GM12878 (cell line): ENCODE data around the gene MEGF11.

Experiments used
- FOXK2 ChIP-seq: fragments of 450-650 bp; IDR thresholded peaks from 2 replicates; pipeline ENCODE4 v1.6.1; 2017; ENCODE audit warnings: mild to moderate bottlenecking, moderate library complexity
- MEF2A ChIP-seq: IDR thresholded peaks from 2 replicates; pipeline ENCODE4 v1.6.1; 2011; ENCODE audit warnings: low read depth, mild to moderate bottlenecking, low read length, moderate library complexity; ENCODE audit not compliant: insufficient read depth
- NR2C2 ChIP-seq: IDR thresholded peaks from 2 replicates; pipeline ENCODE4 v1.6.1; 2011; ENCODE audit warnings: borderline replicate concordance, low read depth; ENCODE audit not compliant: control insufficient read depth, insufficient read length
- POLR2A ChIP-seq: IDR thresholded peaks from 2 replicates; pipeline ENCODE4 v1.6.1; 2011; ENCODE audit warnings: low read depth, mild to moderate bottlenecking, low read length
- POLR2AphosphoS2 ChIP-seq: IDR thresholded peaks from 2 replicates; pipeline ENCODE4 v1.6.1; 2011; ENCODE audit warnings: low read depth, mild to moderate bottlenecking, low read length, improper control_type of control experiment, moderate library complexity
- POLR2AphosphoS5 ChIP-seq: IDR thresholded peaks from 2 replicates; pipeline ENCODE4 v1.6.1; 2011; ENCODE audit warnings: mild to moderate bottlenecking, low read length, inconsistent platforms
- SMC3 ChIP-seq: IDR thresholded peaks from 2 replicates; pipeline ENCODE4 v1.6.1; 2011; ENCODE audit warnings: low read length, improper control_type of control experiment, borderline replicate concordance
- SPI1 ChIP-seq: IDR thresholded peaks from 2 replicates; pipeline ENCODE4 v1.6.1; 2011; ENCODE audit warnings: low read depth, mild to moderate bottlenecking, low read length, moderate library complexity, borderline replicate concordance; ENCODE audit not compliant: insufficient read depth
- STAT1 ChIP-seq: fragments of 450-650 bp; conservative IDR thresholded peaks from 2 replicates; pipeline ENCODE4 v1.6.1; 2014; ENCODE audit warnings: antibody characterized with exemption, mild to moderate bottlenecking
- ZNF274 ChIP-seq: IDR thresholded peaks from one replicate; pipeline ENCODE4 v1.8.0; 2011; ENCODE audit not compliant: insufficient read length, insufficient read depth
- TF ChIP-seq, protein P1 (sequence below), 3 experiments: IDR thresholded peaks in 2 of 3; conservative IDR thresholded peaks in 1 of 3; 2 replicates each; pipeline ENCODE4 v1.5.1; 2011; ENCODE audit warnings: low read depth in 3 of 3, low read length in 3 of 3, mild to moderate bottlenecking in 3 of 3, control low read depth in 2 of 3, moderate library complexity in 2 of 3, inconsistent platforms in 1 of 3, mixed read lengths in 1 of 3; ENCODE audit not compliant: control insufficient read depth in 2 of 3, insufficient read depth in 1 of 3; ENCODE audit errors: extremely low read depth in 1 of 3
- TF ChIP-seq, protein P2 (sequence below): fragments of 450-650 bp; IDR thresholded peaks from 2 replicates; pipeline ENCODE4 v1.6.1; 2017; ENCODE audit warnings: borderline replicate concordance

DNA sequence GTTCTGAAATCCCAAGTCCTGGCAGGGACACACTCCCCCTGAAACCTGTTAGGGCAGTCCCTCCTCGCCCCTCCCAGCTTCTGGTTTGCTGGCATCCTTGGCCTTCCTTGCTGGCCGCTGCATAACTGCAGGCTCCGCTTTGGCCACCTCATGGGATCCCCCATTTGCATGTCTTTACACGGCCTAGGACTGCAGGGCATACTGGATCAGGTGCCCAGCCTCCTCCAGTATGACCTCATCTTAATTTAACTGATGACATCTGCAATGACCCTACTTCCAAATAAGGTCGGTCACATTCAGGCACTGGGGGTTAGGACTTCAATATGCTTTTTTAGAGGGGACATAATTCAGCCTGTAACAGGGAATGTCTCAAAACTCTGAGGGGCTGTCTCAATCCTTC, 210.9 kb downstream of the MEGF11 start:
- TF ChIP-seq POLR2A = no peak
- no peak for TF ChIP-seq SPI1
- TF ChIP-seq NR2C2 = no peak
- TF ChIP-seq, protein P1, sequence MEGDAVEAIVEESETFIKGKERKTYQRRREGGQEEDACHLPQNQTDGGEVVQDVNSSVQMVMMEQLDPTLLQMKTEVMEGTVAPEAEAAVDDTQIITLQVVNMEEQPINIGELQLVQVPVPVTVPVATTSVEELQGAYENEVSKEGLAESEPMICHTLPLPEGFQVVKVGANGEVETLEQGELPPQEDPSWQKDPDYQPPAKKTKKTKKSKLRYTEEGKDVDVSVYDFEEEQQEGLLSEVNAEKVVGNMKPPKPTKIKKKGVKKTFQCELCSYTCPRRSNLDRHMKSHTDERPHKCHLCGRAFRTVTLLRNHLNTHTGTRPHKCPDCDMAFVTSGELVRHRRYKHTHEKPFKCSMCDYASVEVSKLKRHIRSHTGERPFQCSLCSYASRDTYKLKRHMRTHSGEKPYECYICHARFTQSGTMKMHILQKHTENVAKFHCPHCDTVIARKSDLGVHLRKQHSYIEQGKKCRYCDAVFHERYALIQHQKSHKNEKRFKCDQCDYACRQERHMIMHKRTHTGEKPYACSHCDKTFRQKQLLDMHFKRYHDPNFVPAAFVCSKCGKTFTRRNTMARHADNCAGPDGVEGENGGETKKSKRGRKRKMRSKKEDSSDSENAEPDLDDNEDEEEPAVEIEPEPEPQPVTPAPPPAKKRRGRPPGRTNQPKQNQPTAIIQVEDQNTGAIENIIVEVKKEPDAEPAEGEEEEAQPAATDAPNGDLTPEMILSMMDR (IDR thresholded peaks at IDR 0.05 in 2 of 3, conservative IDR thresholded peaks at IDR 0.05 in 1 of 3; ENCODE audit: control insufficient read depth in 2 of 3, extremely low read depth in 1 of 3, insufficient read depth in 1 of 3, low read depth in 3 of 3, low read length in 3 of 3) = no peak
- no peak for TF ChIP-seq STAT1
- TF ChIP-seq SMC3 = no peak
- no peak for TF ChIP-seq FOXK2
- TF ChIP-seq MEF2A = no peak
- TF ChIP-seq POLR2AphosphoS2 = no peak
- TF ChIP-seq ZNF274 = no peak
- TF ChIP-seq POLR2AphosphoS5 = no peak
- TF ChIP-seq, protein P2, sequence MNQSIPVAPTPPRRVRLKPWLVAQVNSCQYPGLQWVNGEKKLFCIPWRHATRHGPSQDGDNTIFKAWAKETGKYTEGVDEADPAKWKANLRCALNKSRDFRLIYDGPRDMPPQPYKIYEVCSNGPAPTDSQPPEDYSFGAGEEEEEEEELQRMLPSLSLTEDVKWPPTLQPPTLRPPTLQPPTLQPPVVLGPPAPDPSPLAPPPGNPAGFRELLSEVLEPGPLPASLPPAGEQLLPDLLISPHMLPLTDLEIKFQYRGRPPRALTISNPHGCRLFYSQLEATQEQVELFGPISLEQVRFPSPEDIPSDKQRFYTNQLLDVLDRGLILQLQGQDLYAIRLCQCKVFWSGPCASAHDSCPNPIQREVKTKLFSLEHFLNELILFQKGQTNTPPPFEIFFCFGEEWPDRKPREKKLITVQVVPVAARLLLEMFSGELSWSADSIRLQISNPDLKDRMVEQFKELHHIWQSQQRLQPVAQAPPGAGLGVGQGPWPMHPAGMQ = no peak
